Measurements from ENCODE around the gene QRICH2.
"Not testable (repeated sequence)": the region's sequence is repeated elsewhere in the genome, so short reads cannot be mapped to it uniquely, and the experiment has no call there.

The QRICH2 gene

DNA sequence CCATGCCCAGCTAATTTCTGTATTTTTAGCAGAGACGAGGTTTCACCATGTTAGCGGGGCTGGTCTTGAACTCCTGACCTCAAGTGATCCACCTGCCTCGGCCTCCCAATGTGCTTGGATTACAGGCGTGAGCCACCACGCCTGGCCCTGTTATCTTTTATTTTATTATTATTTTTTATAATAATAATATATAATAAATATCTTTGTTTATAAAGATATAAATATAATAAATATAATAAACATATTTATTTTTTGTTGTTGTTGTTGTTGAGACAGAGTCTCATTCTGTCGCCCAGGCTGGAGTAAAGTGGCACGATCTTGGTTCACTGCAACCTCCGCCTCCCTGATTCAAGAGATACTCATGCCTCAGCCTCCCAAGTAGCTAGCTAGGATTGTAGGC lies 60.8 kb downstream of the QRICH2 start:
- Histone ChIP-seq H3K9me3 (ENCODE audit: insufficient read depth, low read length, severe bottlenecking) (no peaks in the 10 kb centered on the region), H3K4me3 (ENCODE audit: low read depth in 1 of 2, low read length in 2 of 2) (no peak overlapping the region), H4K20me1 (ENCODE audit: insufficient read depth, low read length) (no peaks in the 10 kb centered on the region), H3K9ac (ENCODE audit: low read depth, low read length) (no peak overlapping the region), H3K27me3 (ENCODE audit: insufficient read depth, low read length, poor library complexity) (no peaks in the 10 kb centered on the region), H3K4me2 (ENCODE audit: insufficient read depth, low read length) (no peak overlapping the region), H3K79me2 (ENCODE audit: insufficient read depth, low read length) (no peaks in the 10 kb centered on the region), H3K27ac (ENCODE audit: low read length) (no peak overlapping the region), H3K36me3 (ENCODE audit: insufficient read depth, low read length) (no peaks in the 10 kb centered on the region), H3K4me1 (ENCODE audit: insufficient read depth, low read length) (peaks cover 39% of the 10 kb centered on the region), H2AFZ (ENCODE audit: low read depth, low read length) (no peak overlapping the region)
- ATAC-seq (ENCODE audit: insufficient read depth, low read depth) (no peak), DNase-seq (no peak)
- TF ChIP-seq, protein P1, sequence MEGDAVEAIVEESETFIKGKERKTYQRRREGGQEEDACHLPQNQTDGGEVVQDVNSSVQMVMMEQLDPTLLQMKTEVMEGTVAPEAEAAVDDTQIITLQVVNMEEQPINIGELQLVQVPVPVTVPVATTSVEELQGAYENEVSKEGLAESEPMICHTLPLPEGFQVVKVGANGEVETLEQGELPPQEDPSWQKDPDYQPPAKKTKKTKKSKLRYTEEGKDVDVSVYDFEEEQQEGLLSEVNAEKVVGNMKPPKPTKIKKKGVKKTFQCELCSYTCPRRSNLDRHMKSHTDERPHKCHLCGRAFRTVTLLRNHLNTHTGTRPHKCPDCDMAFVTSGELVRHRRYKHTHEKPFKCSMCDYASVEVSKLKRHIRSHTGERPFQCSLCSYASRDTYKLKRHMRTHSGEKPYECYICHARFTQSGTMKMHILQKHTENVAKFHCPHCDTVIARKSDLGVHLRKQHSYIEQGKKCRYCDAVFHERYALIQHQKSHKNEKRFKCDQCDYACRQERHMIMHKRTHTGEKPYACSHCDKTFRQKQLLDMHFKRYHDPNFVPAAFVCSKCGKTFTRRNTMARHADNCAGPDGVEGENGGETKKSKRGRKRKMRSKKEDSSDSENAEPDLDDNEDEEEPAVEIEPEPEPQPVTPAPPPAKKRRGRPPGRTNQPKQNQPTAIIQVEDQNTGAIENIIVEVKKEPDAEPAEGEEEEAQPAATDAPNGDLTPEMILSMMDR (IDR thresholded peaks at IDR 0.05; ENCODE audit: borderline replicate concordance, extremely low read depth, low read length, poor library complexity, severe bottlenecking), result no peak
- TF ChIP-seq EZH2 (IDR thresholded peaks at IDR 0.05; ENCODE audit: borderline replicate concordance, low read depth, low read length, severe bottlenecking), result no peak

DNA sequence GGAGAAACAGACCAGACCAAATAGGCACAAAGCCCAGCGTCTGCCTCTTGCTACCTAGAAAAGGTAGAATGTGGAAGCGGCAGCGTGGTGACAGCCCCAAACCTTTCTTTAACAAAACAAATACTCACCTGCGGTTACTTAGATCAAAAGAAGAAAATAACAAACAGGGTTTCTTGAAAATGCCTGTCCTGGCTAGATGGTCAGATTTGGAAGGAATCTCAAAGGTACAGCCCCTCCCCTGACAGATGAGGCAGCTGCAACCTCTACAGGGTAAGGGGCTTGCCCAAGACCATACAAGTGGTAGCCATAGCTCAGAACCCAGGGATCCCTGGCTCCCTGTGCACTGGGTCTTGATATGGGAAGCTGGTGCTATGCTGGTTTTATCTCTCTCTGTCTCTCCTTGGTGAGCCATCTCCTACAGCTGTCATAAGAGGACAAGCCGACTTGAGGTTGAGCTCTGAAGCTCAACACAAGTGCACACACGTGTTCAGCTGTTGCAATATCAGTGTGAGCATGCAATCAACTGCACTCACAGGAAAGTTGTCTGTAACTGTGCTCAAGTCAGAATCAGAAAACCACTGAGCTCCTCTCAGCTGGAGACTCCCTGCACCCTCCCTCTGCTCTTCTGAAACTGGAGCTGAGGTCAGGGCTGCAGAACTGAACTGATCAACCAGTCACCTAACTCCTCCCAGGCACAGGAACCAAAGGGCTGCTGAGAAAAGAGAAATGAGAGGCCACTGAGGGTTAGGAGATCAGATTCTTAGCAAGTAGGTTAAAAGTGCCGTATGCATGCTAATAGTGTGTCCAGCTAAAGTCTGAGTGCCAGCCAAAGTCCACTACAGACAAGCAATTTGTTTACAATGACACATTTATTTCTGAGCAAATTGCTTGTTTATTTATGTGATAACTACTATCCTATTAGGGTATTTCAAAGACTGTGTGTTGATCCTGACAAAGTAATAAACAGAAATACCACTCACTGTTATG lies 61.7 kb downstream of the QRICH2 start:
- H3K9ac ChIP-seq (ENCODE audit: low read depth, low read length), result peak overlapping the region; percentile 44
- H3K4me1 ChIP-seq (ENCODE audit: insufficient read depth, low read length), result peaks cover 30% of the 10 kb centered on the region
- H3K79me2 ChIP-seq (ENCODE audit: insufficient read depth, low read length), result no peaks in the 10 kb centered on the region
- H3K9me3 ChIP-seq (ENCODE audit: insufficient read depth, low read length, severe bottlenecking), result no peaks in the 10 kb centered on the region
- peak overlapping the region; percentile 60 for H2AFZ ChIP-seq (ENCODE audit: low read depth, low read length)
- TF ChIP-seq EZH2 (IDR thresholded peaks at IDR 0.05; ENCODE audit: borderline replicate concordance, low read depth, low read length, severe bottlenecking), result no peak
- TF ChIP-seq, protein P1 (IDR thresholded peaks at IDR 0.05; ENCODE audit: borderline replicate concordance, extremely low read depth, low read length, poor library complexity, severe bottlenecking), result no peak
- DNase-seq (peak; percentile 72), ATAC-seq (ENCODE audit: insufficient read depth, low read depth) (peak; percentile 89)
- peak overlapping the region in 1 of 2 experiments; percentile 10; a peak in 1 of 4 replicates for H3K4me3 ChIP-seq (ENCODE audit: low read depth in 1 of 2, low read length in 2 of 2)
- no peaks in the 10 kb centered on the region for H3K27me3 ChIP-seq (ENCODE audit: insufficient read depth, low read length, poor library complexity)
- H3K4me2 ChIP-seq (ENCODE audit: insufficient read depth, low read length), result peak overlapping the region; percentile 46
- H3K36me3 ChIP-seq (ENCODE audit: insufficient read depth, low read length), result no peaks in the 10 kb centered on the region
- H4K20me1 ChIP-seq (ENCODE audit: insufficient read depth, low read length), result no peaks in the 10 kb centered on the region
- peak overlapping the region; percentile 82 for H3K27ac ChIP-seq (ENCODE audit: low read length)

DNA sequence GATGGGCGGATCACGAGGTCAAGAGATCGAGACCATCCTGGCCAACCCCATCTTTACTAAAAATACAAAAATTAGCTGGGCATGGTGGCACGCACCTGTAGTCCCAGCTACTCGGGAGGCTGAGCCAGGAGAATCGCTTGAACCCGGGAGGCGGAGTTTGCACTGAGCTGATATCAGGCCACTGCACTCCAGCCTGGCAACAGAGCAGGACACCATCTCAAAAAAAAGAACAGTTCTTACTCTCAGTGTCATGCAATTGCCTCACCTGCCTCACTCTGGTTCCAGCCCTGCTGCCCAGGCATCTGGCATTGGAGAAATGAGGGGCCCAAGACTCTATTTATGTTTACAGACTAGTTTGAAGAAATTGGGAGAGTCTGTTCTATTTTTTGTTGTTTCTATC lies 63.4 kb downstream of the QRICH2 start:
- not testable (repeated sequence) for DNase-seq; H3K9ac ChIP-seq (ENCODE audit: low read depth, low read length); H3K4me3 ChIP-seq (ENCODE audit: low read depth in 1 of 2, low read length in 2 of 2); H3K27ac ChIP-seq (ENCODE audit: low read length); H4K20me1 ChIP-seq (ENCODE audit: insufficient read depth, low read length); H3K36me3 ChIP-seq (ENCODE audit: insufficient read depth, low read length); H2AFZ ChIP-seq (ENCODE audit: low read depth, low read length); H3K27me3 ChIP-seq (ENCODE audit: insufficient read depth, low read length, poor library complexity); H3K79me2 ChIP-seq (ENCODE audit: insufficient read depth, low read length); H3K4me2 ChIP-seq (ENCODE audit: insufficient read depth, low read length); H3K9me3 ChIP-seq (ENCODE audit: insufficient read depth, low read length, severe bottlenecking); ATAC-seq (ENCODE audit: insufficient read depth, low read depth)
- H3K4me1 ChIP-seq (ENCODE audit: insufficient read depth, low read length), result peaks cover 29% of the 10 kb centered on the region
